Activated CD8-positive, alpha-beta memory T cell treated with anti-CD3 and anti-CD28 coated beads, Interleukin-2, amount 10 ng/mL, durations not matched to agents 7 days and 5 days (primary cell): ENCODE data around the gene KLHL29. TPM values are rescaled to one million over a fixed set of nuclear protein-coding genes. Genes with fewer than 3 reads are reported as not detected.
A peak's percentile ranks its signal among the peaks of the same experiment; 100 is the strongest.

ENCODE experiments used
- ATAC-seq: fragments of 150-1000 bp; cut with Tn5 transposase; one replicate; pipeline ENCODE4 v1.10.0; 2021; ENCODE audit warnings: moderate library complexity
- CTCF ChIA-PET: fragments of 350-600 bp; sonication (Branson Sonifier 250); formaldehyde crosslinking; loops from one replicate; lab custom pipeline; 2021; ENCODE audit warnings: antibody characterized with exemption; lab: Charles Lee
- DNase-seq: peaks from one replicate; pipeline ENCODE4 v3.0.0-alpha.2; 2020
- H3K27ac Mint-ChIP-seq: one replicate; pipeline ENCODE4 v1.8.0; 2021; ENCODE audit warnings: mild to moderate bottlenecking, mixed read lengths
- H3K27me3 Mint-ChIP-seq: one replicate; pipeline ENCODE4 v1.8.0; 2021; ENCODE audit warnings: mixed read lengths
- H3K36me3 Mint-ChIP-seq: one replicate; pipeline ENCODE4 v1.8.0; 2021; ENCODE audit warnings: mild to moderate bottlenecking, mixed read lengths
- H3K4me1 Mint-ChIP-seq: one replicate; pipeline ENCODE4 v1.8.0; 2021; ENCODE audit warnings: mixed read lengths
- H3K4me3 Mint-ChIP-seq: one replicate; pipeline ENCODE4 v1.8.0; 2021; ENCODE audit warnings: mild to moderate bottlenecking, moderate library complexity, mixed read lengths
- H3K9me3 Mint-ChIP-seq: one replicate; pipeline ENCODE4 v1.8.0; 2022; ENCODE audit warnings: low read depth, mixed read lengths
- total RNA-seq, 2 experiments: library from RNA; stranded (reverse); gene quantifications; one replicate each; pipeline ENCODE4 v1.2.3, GENCODE V29; 2021

KLHL29 gene
- total RNA-seq, 2 experiments from 2014 or later: 0.09 to 0.12 TPM

- no peak for ATAC-seq
- H3K36me3 Mint-ChIP-seq: no peaks in the 10 kb centered on the region
- no peak for DNase-seq
- no peaks in the 10 kb centered on the region for H3K9me3 Mint-ChIP-seq
- H3K27me3 Mint-ChIP-seq: peaks cover 61% of the 10 kb centered on the region
- CTCF ChIA-PET: no interaction called here
- no peak overlapping the region for H3K27ac Mint-ChIP-seq
- no peak overlapping the region for H3K4me3 Mint-ChIP-seq
- peaks cover 13% of the 10 kb centered on the region for H3K4me1 Mint-ChIP-seq
These were observed 6.5 kb upstream of the KLHL29 start for GRCh38 chr2:23378496-23378895.

GRCh38 chr2:23379220-23379695 is 5.7 kb upstream of the KLHL29 start:
- Mint-ChIP-seq H3K9me3 (no peaks in the 10 kb centered on the region), H3K36me3 (no peaks in the 10 kb centered on the region), H3K4me1 (peaks cover 13% of the 10 kb centered on the region), H3K27ac (no peak overlapping the region), H3K4me3 (no peak overlapping the region), H3K27me3 (peaks cover 67% of the 10 kb centered on the region)
- CTCF ChIA-PET: no interaction called here
- ATAC-seq (no peak), DNase-seq (no peak)

- Mint-ChIP-seq H3K27ac (no peak overlapping the region), H3K4me3 (no peak overlapping the region), H3K27me3 (peaks cover 62% of the 10 kb centered on the region), H3K9me3 (no peaks in the 10 kb centered on the region), H3K4me1 (peaks cover 16% of the 10 kb centered on the region), H3K36me3 (no peaks in the 10 kb centered on the region)
- ATAC-seq (no peak), DNase-seq (no peak)
- CTCF ChIA-PET: no interaction called here
These were observed 4.4 kb upstream of the KLHL29 start for GRCh38 chr2:23380562-23381065.

GRCh38 chr2:23381084-23381483 is 3.9 kb upstream of the KLHL29 start:
- no peaks in the 10 kb centered on the region for H3K9me3 Mint-ChIP-seq
- H3K36me3 Mint-ChIP-seq: no peaks in the 10 kb centered on the region
- H3K27me3 Mint-ChIP-seq: peaks cover 61% of the 10 kb centered on the region
- H3K4me3 Mint-ChIP-seq: no peak overlapping the region
- CTCF ChIA-PET: no interaction called here
- no peak overlapping the region for H3K27ac Mint-ChIP-seq
- peaks cover 16% of the 10 kb centered on the region for H3K4me1 Mint-ChIP-seq
- ATAC-seq (no peak), DNase-seq (no peak)

- Mint-ChIP-seq H3K9me3 (no peaks in the 10 kb centered on the region), H3K4me1 (peaks cover 18% of the 10 kb centered on the region), H3K27me3 (peaks cover 62% of the 10 kb centered on the region), H3K36me3 (no peaks in the 10 kb centered on the region), H3K4me3 (no peak overlapping the region), H3K27ac (no peak overlapping the region)
- DNase-seq (no peak), ATAC-seq (no peak)
- CTCF ChIA-PET: no interaction called here
These were observed 3.5 kb upstream of the KLHL29 start for GRCh38 chr2:23381485-23381884.

GRCh38 chr2:23383100-23383499 is 1.9 kb upstream of the KLHL29 start:
- DNase-seq (no peak), ATAC-seq (no peak)
- Mint-ChIP-seq H3K4me3 (no peak overlapping the region), H3K36me3 (no peaks in the 10 kb centered on the region), H3K27me3 (peaks cover 68% of the 10 kb centered on the region), H3K4me1 (peaks cover 22% of the 10 kb centered on the region), H3K9me3 (no peaks in the 10 kb centered on the region), H3K27ac (no peak overlapping the region)
- CTCF ChIA-PET: no interaction called here

GRCh38 chr2:23385351-23385747 is 370 bp downstream of the KLHL29 start:
- ATAC-seq (peak; percentile 35), DNase-seq (no peak)
- H3K4me3 Mint-ChIP-seq: no peak overlapping the region
- no peaks in the 10 kb centered on the region for H3K9me3 Mint-ChIP-seq
- peaks cover 20% of the 10 kb centered on the region for H3K4me1 Mint-ChIP-seq
- H3K36me3 Mint-ChIP-seq: no peaks in the 10 kb centered on the region
- H3K27me3 Mint-ChIP-seq: peaks cover 82% of the 10 kb centered on the region
- CTCF ChIA-PET: no interaction called here
- no peak overlapping the region for H3K27ac Mint-ChIP-seq

- Mint-ChIP-seq H3K27me3 (peaks cover 78% of the 10 kb centered on the region), H3K4me3 (peak overlapping the region; percentile 41), H3K4me1 (peaks cover 15% of the 10 kb centered on the region), H3K36me3 (no peaks in the 10 kb centered on the region), H3K27ac (no peak overlapping the region), H3K9me3 (no peaks in the 10 kb centered on the region)
- CTCF ChIA-PET: interaction anchor here (1.7 kb wide), 1 partner anchor 22 kb away, joined by 3 read pairs; no protein-coding TSS in a partner anchor
- DNase-seq (no peak), ATAC-seq (peak; percentile 14)
These were observed 864 bp downstream of the KLHL29 start for GRCh38 chr2:23385748-23386338.

- H3K4me3 Mint-ChIP-seq: peak overlapping the region; percentile 41
- no peaks in the 10 kb centered on the region for H3K36me3 Mint-ChIP-seq
- H3K9me3 Mint-ChIP-seq: no peaks in the 10 kb centered on the region
- DNase-seq (no peak), ATAC-seq (peak; percentile 31)
- H3K27ac Mint-ChIP-seq: no peak overlapping the region
- peaks cover 78% of the 10 kb centered on the region for H3K27me3 Mint-ChIP-seq
- peaks cover 11% of the 10 kb centered on the region for H3K4me1 Mint-ChIP-seq
- CTCF ChIA-PET: interaction anchor here (1.7 kb wide), 1 partner anchor 23 kb away, joined by 3 read pairs; no protein-coding TSS in a partner anchor
These were observed 1.6 kb downstream of the KLHL29 start for GRCh38 chr2:23386339-23387220.

- Mint-ChIP-seq H3K9me3 (no peaks in the 10 kb centered on the region), H3K4me3 (no peak overlapping the region), H3K36me3 (no peaks in the 10 kb centered on the region), H3K4me1 (peaks cover 11% of the 10 kb centered on the region), H3K27me3 (peaks cover 77% of the 10 kb centered on the region), H3K27ac (no peak overlapping the region)
- DNase-seq: no peak
- ATAC-seq: no peak
- CTCF ChIA-PET: interaction anchor here (1.7 kb wide), 1 partner anchor 24 kb away, joined by 3 read pairs; no protein-coding TSS in a partner anchor
These were observed 2.2 kb downstream of the KLHL29 start for GRCh38 chr2:23387221-23387550.

GRCh38 chr2:23387845-23388244 is 2.9 kb downstream of the KLHL29 start:
- DNase-seq (no peak), ATAC-seq (no peak)
- CTCF ChIA-PET: no interaction called here
- H3K36me3 Mint-ChIP-seq: no peaks in the 10 kb centered on the region
- no peak overlapping the region for H3K4me3 Mint-ChIP-seq
- no peaks in the 10 kb centered on the region for H3K9me3 Mint-ChIP-seq
- peaks cover 11% of the 10 kb centered on the region for H3K4me1 Mint-ChIP-seq
- H3K27ac Mint-ChIP-seq: no peak overlapping the region
- peaks cover 75% of the 10 kb centered on the region for H3K27me3 Mint-ChIP-seq

- Mint-ChIP-seq H3K27me3 (peaks cover 75% of the 10 kb centered on the region), H3K9me3 (no peaks in the 10 kb centered on the region), H3K27ac (no peak overlapping the region), H3K36me3 (no peaks in the 10 kb centered on the region), H3K4me1 (peaks cover 11% of the 10 kb centered on the region), H3K4me3 (no peak overlapping the region)
- CTCF ChIA-PET: no interaction called here
- ATAC-seq (no peak), DNase-seq (no peak)
These were observed 3.3 kb downstream of the KLHL29 start for GRCh38 chr2:23388294-23388693.

GRCh38 chr2:23388756-23389514 is 4.0 kb downstream of the KLHL29 start:
- H3K4me1 Mint-ChIP-seq: peaks cover 11% of the 10 kb centered on the region
- no peaks in the 10 kb centered on the region for H3K9me3 Mint-ChIP-seq
- H3K36me3 Mint-ChIP-seq: no peaks in the 10 kb centered on the region
- CTCF ChIA-PET: no interaction called here
- H3K27ac Mint-ChIP-seq: no peak overlapping the region
- H3K4me3 Mint-ChIP-seq: no peak overlapping the region
- H3K27me3 Mint-ChIP-seq: peaks cover 73% of the 10 kb centered on the region
- ATAC-seq (no peak), DNase-seq (no peak)
